Stomach (tissue), 9 donors: ENCODE data around the gene CEP290. TPM values are rescaled to one million over a fixed set of nuclear protein-coding genes. Genes with fewer than 3 reads are reported as not detected.

Source experiments
- DNase-seq, 2 donors: peaks; one replicate each; pipeline versions ENCODE4 v3.0.0 to v3.0.0-alpha.2; 2013 to 2019
- H3K27ac ChIP-seq, 5 donors: fragments of 200-600 bp in 4 of 5; sonication (generic) in 4 of 5; one replicate each; pipeline ENCODE4 v1.5.1; 2013 to 2019; ENCODE audit warnings: mild to moderate bottlenecking in 1 of 5, moderate library complexity in 1 of 5
- H3K27me3 ChIP-seq, 3 donors: fragments of 200-600 bp; sonication (generic); one replicate each; pipeline ENCODE4 v1.5.1; 2017 to 2019; ENCODE audit warnings: mixed run types in 1 of 3
- H3K36me3 ChIP-seq, 4 donors: fragments of 200-600 bp; sonication (generic); 1 replicate in 3 of 4; 2 replicates in 1 of 4; pipeline ENCODE4 v1.5.1; 2016 to 2019
- H3K4me1 ChIP-seq, 4 donors: fragments of 200-600 bp; sonication (generic); one replicate each; pipeline ENCODE4 v1.5.1; 2016 to 2019
- H3K4me3 ChIP-seq, 4 donors: fragments of 200-600 bp; sonication (generic) in 3 of 4; one replicate each; pipeline ENCODE4 v1.5.1; 2016 to 2019; ENCODE audit warnings: mild to moderate bottlenecking in 1 of 4
- H3K9me3 ChIP-seq, 4 donors: fragments of 200-600 bp; sonication (generic); one replicate each; pipeline ENCODE4 v1.5.1; 2016 to 2019
- EP300 ChIP-seq: sonication (generic); formaldehyde crosslinking; IDR thresholded peaks from one replicate; pipeline ENCODE4 v1.6.1; 2017; ENCODE audit warnings: antibody characterized with exemption
- POLR2A ChIP-seq, 4 donors: fragments of 450-650 bp; IDR thresholded peaks; one replicate each; pipeline ENCODE4 v1.6.1; 2016; ENCODE audit warnings: antibody characterized with exemption in 4 of 4, control low read depth in 2 of 4, mild to moderate bottlenecking in 1 of 4, moderate library complexity in 1 of 4
- POLR2AphosphoS5 ChIP-seq, 3 donors: sonication (generic); formaldehyde crosslinking; IDR thresholded peaks; one replicate each; pipeline ENCODE4 v1.6.1; 2016; ENCODE audit warnings: antibody characterized with exemption in 3 of 3
- WGBS, 5 donors: extraction: QIAGEN DNeasy Blood & Tissue Kit in 3 of 5; methylation state at CpG; one replicate each; pipeline versions ENCODE4 v1.1.5 to v1.1.7; 2013 to 2018; 5-methylcytosine and 5-hydroxymethylcytosine counted together
- intact Hi-C: fragments of 100-400 bp; cut with DNase I; formaldehyde crosslinking; loops from one replicate; pipeline ENCODE4 v1.15.1; 2023; ENCODE audit warnings: low total_unique reads
- polyA plus RNA-seq, 3 donors: library from polyadenylated mRNA; stranded (reverse); fragments of 200-250 nt; gene quantifications; one replicate each; pipeline ENCODE4 v1.2.3, GENCODE V29; 2013
- small RNA-seq, 4 donors: library from RNA; depleted of rRNA; stranded (forward); fragments of <200 nt; gene quantifications; one replicate each; pipeline ENCODE3, GENCODE V24; 2016
- total RNA-seq, 5 donors: library from RNA; depleted of rRNA; stranded (reverse); fragments of >200 nt; gene quantifications; one replicate each; pipeline versions ENCODE4 v1.1.0 to v1.2.3, GENCODE V29; 2014 to 2016
- TF ChIP-seq, protein P1 (sequence below), 7 experiments: fragments of 450-650 bp in 4 of 7; fragments of 200-600 bp in 3 of 7; sonication (generic) in 3 of 7; IDR thresholded peaks; one replicate each; pipeline ENCODE4 v1.5.1; 2016 to 2019; ENCODE audit warnings: antibody characterized with exemption in 7 of 7, control low read depth in 2 of 7, mild to moderate bottlenecking in 1 of 7
- donor health status: healthy with polysubstance abuse.
- donor health status: Bipolar disorder and iron deficiency.
- donor health status: healthy.

The CEP290 gene
- total and polyA plus RNA-seq, 8 donors, result 2.9 to 109 (median 25.4) TPM

GRCh38 chr12:88006351-88006750, 135.5 kb downstream of the CEP290 start:
- TF ChIP-seq POLR2A (IDR thresholded peaks at IDR 0.05) (no peak), EP300 (no peak), POLR2AphosphoS5 (IDR thresholded peaks at IDR 0.05) (no peak)
- TF ChIP-seq, protein P1, sequence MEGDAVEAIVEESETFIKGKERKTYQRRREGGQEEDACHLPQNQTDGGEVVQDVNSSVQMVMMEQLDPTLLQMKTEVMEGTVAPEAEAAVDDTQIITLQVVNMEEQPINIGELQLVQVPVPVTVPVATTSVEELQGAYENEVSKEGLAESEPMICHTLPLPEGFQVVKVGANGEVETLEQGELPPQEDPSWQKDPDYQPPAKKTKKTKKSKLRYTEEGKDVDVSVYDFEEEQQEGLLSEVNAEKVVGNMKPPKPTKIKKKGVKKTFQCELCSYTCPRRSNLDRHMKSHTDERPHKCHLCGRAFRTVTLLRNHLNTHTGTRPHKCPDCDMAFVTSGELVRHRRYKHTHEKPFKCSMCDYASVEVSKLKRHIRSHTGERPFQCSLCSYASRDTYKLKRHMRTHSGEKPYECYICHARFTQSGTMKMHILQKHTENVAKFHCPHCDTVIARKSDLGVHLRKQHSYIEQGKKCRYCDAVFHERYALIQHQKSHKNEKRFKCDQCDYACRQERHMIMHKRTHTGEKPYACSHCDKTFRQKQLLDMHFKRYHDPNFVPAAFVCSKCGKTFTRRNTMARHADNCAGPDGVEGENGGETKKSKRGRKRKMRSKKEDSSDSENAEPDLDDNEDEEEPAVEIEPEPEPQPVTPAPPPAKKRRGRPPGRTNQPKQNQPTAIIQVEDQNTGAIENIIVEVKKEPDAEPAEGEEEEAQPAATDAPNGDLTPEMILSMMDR (IDR thresholded peaks at IDR 0.05), result no peak
- Histone ChIP-seq H3K27me3 (no peaks in the 10 kb centered on the region), H3K4me1 (no peaks in the 10 kb centered on the region), H3K27ac (no peak overlapping the region), H3K36me3 (no peaks in the 10 kb centered on the region), H3K9me3 (no peaks in the 10 kb centered on the region), H3K4me3 (no peak overlapping the region)
- intact Hi-C loops, result no loop called here
- DNase-seq, result no peak
- 78 to 85% (median 82%) methylated on average over 4 of the region's 4 CpGs for WGBS, 5 donors

DNA sequence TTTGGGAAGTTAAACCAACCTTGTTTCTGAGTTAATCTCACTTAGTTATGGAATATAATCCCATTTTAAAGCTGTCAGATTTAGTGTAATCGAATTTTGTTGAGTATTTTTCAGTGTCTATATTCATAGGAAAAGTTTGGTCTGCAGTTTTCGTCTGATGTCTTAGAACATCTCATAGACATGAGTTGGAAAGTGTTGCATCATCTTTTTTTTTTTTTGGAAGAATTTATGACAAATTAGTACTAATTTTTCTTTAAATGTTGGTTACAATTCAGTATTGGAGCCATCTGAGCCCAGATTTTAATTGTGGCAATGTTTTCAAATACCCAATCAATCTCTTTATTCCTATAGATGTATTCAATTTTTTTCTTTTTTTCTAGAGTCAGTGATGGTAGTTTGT, 140.6 kb downstream of the CEP290 start:
- no peak for TF ChIP-seq POLR2A (IDR thresholded peaks at IDR 0.05)
- no peak for TF ChIP-seq EP300
- TF ChIP-seq, protein P1 (IDR thresholded peaks at IDR 0.05), result no peak
- TF ChIP-seq POLR2AphosphoS5 (IDR thresholded peaks at IDR 0.05), result no peak
- Histone ChIP-seq H3K4me3 (no peak overlapping the region), H3K4me1 (no peaks in the 10 kb centered on the region), H3K9me3 (no peaks in the 10 kb centered on the region), H3K27me3 (no peaks in the 10 kb centered on the region), H3K36me3 (no peaks in the 10 kb centered on the region), H3K27ac (no peak overlapping the region)
- intact Hi-C loops, result no loop called here
- WGBS, 5 donors, result 71 to 88% (median 80%) methylated on average over 2 of the region's 2 CpGs
- DNase-seq, result no peak

Small RNA genes lying within 50 kb of the gene (small RNA-seq; reads per million reads assigned to genes)
- 0 reads per million in 4 donors for gene RNA5SP364

Other genes starting within 250 kb of the CEP290 start
- gene C12orf50, start 112.7 kb downstream of the CEP290 start, total RNA-seq, result not detected
- not detected for gene C12orf50, start 112.7 kb downstream of the CEP290 start, polyA plus RNA-seq
- gene TMTC3, start 219 bp upstream of the CEP290 start, total RNA-seq, result 10 to 100 TPM in 2 of 5 donors, 1 to 10 TPM in 3; 2.9 to 33.6 (median 4.9) TPM
- gene TMTC3, start 219 bp upstream of the CEP290 start, polyA plus RNA-seq, result 1 to 10 TPM; 1.7 to 3.4 (median 1.7) TPM